ENCODE data around the gene CDC23.

The CDC23 gene

DNA sequence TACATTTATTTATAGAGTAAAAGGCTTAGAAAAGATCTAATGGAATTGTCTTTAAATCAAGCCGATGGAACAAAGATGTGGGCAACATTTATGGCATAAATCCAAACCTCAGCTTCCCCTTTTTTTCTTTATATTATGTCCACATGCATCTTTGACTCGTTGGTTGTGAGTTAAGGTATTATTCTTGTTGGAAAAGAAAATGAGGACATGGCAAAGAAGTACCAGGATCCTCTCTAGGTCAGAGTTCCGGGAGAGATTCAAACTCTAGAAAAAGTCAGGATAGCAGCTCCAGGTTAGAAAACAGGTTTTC is 73.4 kb downstream of the CDC23 start:
- DNase-seq, result no peak

DNA sequence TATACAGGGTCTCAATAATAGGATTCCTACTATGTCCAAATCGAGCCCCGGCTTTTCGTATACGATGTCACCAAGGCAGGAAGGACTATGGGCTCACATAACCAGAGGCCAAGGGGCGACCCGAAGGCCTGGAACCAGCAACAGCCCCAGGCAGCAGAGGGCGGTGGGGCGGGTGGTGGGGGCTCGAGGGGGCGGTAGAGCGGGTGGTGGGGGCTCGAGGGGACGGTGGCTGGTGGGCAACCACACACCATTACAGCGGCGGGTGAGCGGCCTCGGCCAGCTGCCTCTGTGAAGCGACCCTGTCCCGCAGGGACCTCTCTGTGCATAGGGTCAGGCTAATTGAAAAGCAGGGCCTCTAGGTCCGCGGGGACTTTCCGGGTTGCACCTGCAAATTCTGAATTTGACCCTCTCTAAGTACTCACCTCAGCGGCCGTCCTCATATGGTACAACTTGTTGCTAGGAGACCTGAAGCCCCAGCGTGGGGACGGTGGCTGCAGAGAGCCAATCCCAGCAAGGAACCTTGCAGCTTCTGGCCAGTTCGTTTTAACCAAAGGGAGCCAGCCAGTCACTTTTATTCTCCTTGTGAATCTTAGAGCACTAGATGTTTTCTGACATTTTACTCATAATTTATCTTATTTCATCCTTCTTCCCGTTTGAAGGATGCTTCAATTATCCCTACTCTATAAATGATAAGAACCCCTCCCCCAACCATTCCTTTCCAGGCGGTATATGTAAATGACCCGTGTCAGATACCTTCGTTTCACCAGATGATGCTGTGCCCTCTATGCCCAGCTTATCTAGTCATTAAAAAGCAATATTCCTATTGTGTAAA is 74.0 kb downstream of the CDC23 start, which contains the start of gene NME5:
NME5 (minus strand) TSS at position 480 of the 832 bp plus-strand sequence. CDS start 648 bp downstream, outside the sequence.
- no peak for DNase-seq

Measured in NCI-H187 treated with DMSO at 0.1 percent for 48 hours (cell line).